A172 (cell line): ENCODE results near the gene FN3K. TPM values are rescaled to one million over a fixed set of nuclear protein-coding genes. Genes with fewer than 3 reads are reported as not detected.
"Not testable (repeated sequence)": the region's sequence is repeated elsewhere in the genome, so short reads cannot be mapped to it uniquely, and the experiment has no call there.

Experiments
- DNase-seq: peaks from one replicate; pipeline ENCODE4 v3.0.0-alpha.2; 2015; ENCODE audit warnings: low spot score
- total RNA-seq: library from RNA; depleted of rRNA; stranded (reverse); fragments of >200 nt; shearing (Covaris generic); gene quantifications from 2 replicates; pipeline ENCODE4 v1.2.3, GENCODE V29; 2014

FN3K gene
- total RNA-seq, 1 experiment from 2014 or later = 2.9 TPM

DNA sequence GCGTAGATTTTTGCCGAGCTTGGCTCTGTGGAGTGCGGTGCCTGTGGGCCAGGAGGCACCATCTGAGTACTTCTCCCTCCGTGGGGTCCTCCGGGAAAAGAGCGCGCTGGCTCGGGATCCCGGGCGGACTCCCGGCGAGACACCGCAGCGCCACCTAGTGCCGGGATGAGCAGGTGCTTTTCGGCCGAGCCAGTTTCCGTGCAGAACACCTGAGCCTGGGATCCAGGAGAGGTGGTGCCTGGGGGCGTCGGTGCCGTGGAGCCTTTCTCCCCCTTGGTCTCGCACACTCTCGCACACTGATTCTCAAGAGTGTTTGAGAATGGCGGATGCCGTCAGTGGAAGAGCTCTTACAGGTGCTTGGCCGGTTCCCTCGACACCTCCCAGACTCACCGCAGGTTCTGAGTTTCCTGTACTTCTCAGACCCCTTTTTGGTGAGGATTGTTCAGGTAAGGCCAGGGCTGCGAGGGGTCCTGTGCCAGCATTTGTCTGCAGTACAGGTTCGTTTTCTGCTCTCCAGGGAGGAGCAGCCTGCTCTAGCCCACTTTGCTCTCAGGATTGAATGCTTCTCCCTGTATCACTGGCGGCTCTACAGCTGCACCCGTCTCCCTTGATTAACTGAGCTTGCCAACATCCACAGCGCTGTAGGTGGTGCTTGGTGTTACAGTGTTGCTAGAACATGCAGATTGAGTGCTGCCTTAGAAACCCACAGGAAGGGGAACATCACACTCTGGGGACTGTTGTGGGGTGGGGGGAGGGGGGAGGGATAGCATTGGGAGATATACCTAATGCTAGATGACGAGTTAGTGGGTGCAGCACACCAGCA is 39.8 kb downstream of the FN3K start:
- DNase-seq = no peak

- DNase-seq = no peak
Measured at GRCh38 chr17:82776454-82776853, 41.0 kb downstream of the FN3K start.

DNA sequence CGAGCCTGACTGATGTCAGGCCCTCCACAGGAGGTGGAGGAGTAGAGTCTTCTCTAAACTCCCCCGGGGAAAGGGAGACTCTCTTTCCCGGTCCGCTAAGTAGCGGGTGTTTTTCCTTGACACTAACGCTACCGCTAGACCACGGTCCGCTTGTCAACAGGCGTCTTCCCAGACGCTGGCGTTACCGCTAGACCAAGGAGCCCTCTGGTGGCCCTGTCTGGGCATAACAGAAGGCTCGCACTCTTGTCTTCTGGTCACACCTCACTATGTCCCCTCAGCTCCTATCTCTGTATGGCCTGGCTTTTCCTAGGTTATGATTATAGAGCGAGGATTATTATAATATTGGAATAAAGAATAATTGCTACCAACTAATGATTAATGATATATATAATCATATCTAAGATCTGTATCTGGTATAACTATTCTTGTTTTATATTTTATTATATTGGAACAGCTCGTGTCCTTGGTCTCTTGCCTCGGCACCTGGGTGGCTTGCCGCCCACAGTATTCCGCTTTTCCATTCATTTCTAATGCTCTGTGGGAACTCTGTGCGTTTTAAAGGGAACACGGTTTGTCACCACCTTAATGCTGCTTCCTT is 42.5 kb downstream of the FN3K start:
- not testable (repeated sequence) for DNase-seq

- no peak for DNase-seq
Measured at GRCh38 chr17:82779541-82779940, 44.1 kb downstream of the FN3K start.

- no peak for DNase-seq
Measured at GRCh38 chr17:82780195-82780594, 44.8 kb downstream of the FN3K start.

GRCh38 chr17:82780971-82781893 is 45.8 kb downstream of the FN3K start:
- DNase-seq = no peak

GRCh38 chr17:82781894-82782274 is 46.5 kb downstream of the FN3K start:
- DNase-seq = peak; percentile 65

- no peak for DNase-seq
Measured at GRCh38 chr17:82782657-82783207, 47.3 kb downstream of the FN3K start.

GRCh38 chr17:82783498-82783897 is 48.1 kb downstream of the FN3K start:
- no peak for DNase-seq

GRCh38 chr17:82785581-82785980 is 50.2 kb downstream of the FN3K start:
- not testable (repeated sequence) for DNase-seq

GRCh38 chr17:82786427-82786826 is 51.0 kb downstream of the FN3K start:
- no peak for DNase-seq

DNA sequence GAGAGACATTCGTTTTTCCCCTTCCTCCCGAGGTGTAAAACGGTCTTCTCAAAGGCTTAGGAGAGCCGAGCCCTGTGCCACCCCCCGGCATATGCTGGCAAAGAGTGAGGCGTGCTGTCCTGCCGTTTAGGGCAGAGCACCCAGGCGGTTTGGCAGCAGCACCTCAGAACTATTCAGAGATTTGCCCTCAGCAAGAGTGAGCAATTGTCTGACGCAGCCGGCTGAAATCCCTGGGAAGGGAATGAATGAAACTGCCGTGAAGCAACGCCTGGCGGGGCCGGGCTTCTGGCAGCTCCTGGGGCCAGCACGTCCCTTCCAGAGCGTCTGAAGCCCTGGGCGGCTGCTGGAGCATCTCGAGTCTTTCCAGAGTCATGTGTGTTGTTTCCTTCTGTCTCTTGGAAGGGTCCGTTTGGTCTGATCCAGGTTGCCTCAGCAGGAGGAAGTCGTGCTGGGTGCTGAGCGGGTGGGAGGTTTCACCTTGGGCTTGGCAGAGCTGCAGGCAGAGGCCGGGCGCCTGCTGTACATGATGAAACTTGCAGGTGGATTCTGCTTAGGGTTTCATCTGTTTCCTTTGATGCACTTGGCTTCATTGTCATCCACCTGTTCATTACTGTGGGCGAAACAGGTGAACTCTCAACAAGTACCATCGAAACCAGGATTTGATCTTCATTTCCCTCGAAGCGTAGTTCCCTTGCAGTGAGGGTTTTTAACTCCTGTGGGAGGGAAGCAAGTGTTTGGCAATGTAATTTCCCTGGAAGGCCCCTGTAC is 51.9 kb downstream of the FN3K start:
- DNase-seq = no peak

GRCh38 chr17:82788206-82789001 is 53.0 kb downstream of the FN3K start:
- DNase-seq = no peak

DNA sequence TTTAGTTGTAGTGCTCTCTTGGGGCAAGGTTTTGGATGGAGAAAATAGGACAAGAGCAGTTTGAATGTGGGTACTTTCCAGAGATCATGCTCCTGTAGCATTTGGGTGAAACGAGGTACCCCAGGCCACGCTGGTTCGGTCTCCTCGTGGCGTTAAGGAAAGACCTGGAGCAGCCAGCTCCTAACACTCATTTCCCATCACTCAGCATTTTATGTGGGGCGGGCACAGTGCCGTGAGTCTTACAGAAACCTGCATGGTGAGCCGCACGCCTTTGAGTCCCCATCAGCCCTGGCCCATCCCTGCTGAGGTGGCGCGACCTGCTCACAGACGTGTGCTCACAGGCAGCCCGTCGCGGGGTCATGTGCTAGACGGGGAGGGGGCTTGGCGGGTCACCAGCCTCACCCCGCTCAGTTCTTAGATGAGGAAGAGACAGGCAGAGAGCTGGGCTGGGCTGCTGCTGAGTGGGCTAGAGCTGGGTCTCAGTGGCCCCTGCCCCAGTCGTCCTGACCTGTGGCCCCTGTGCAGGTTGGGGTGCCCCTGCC is 53.7 kb downstream of the FN3K start:
- DNase-seq = no peak

DNA sequence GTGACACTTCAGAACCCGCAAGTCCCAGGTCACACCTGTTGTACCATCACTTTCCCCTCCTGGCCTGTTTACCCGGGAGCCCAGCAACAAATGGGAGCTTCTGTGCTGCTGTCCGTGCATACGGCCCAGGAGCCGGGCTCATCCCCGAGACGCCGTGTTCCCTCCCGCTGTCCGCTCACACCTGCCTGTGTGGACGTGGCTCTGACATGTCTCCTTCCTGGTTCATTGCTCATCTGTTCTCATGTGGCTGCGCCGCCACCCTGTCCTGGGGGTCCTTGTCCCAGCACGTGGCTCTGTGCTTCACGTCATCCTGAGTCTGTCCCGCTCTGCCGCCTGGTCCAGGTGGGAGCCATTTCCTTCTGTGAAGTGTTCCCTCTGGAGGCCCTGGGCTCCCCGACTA is 54.4 kb downstream of the FN3K start:
- no peak for DNase-seq

- DNase-seq = no peak
Measured at GRCh38 chr17:82790391-82790790, 55.0 kb downstream of the FN3K start.

DNA sequence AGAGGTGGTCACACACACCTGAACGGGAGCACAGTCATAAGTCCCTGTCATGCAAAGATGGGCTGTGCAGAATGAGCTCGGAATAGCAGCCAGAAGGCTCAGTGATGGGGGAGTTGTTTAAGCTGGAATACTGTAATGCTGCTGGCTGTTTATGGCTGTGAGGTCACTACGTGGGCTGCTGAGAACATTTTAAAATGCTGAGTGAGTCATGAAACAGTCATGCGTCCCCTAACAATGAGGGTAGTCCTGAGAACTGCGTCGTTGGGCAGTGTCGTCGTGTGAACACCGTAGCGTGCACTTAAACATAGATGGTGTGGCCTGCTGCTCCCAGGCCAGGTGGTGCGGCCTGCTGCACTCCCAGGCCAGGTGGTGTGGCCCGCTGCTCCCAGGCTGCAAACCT is 56.1 kb downstream of the FN3K start:
- DNase-seq = peak; percentile 93

DNA sequence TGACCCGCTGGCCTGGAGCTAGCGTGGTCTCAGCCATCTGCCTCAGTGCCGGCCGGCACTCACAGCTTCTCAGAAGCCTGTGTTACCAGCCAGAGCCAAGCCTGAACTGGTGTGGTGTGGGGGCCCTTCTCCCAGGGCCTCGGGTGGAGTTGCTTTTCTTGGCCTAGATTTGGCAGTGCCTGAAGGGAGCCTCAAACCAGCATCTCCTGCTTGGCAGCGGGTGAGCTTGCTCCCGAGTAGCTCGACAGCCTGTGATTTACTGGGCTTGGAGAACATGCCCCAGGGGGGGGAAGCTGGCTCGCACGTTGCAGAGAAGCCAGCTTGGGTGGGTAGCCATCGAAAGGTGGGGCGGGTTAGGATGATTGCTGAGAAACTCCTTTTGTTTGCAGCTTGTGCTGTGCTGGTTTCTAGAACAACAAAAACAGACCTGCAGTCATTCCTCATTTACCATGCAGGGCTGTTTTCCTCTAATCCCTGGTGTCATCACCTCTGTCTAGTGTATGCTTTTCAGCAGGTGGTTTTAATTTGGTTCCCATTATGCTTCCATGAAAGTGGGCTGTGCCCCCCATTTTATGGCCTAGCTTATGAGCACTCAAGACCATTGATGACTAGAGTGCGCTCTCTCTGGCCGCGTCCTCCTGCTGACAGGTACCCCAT is 58.7 kb downstream of the FN3K start:
- DNase-seq = no peak

- DNase-seq = no peak
Measured at GRCh38 chr17:82794781-82795482, 59.5 kb downstream of the FN3K start.
